Neural cell (in vitro differentiated cells): Measurements from ENCODE around the gene NTF3.

Source experiments
- CTCF ChIP-seq: fragments of 450-650 bp; IDR thresholded peaks from 2 replicates; pipeline ENCODE4 v1.5.1; 2014; ENCODE audit warnings: antibody characterized with exemption, mild to moderate bottlenecking, moderate library complexity; ENCODE audit not compliant: poor library complexity, severe bottlenecking
- EP300 ChIP-seq: fragments of 450-650 bp; conservative IDR thresholded peaks from 2 replicates; pipeline ENCODE4 v1.6.1; 2014; ENCODE audit warnings: antibody characterized with exemption, mild to moderate bottlenecking, moderate library complexity; ENCODE audit not compliant: poor library complexity, severe bottlenecking
- POLR2AphosphoS5 ChIP-seq: IDR thresholded peaks from 2 replicates; pipeline ENCODE4 v1.6.1; 2012
- RAD21 ChIP-seq: fragments of 450-650 bp; conservative IDR thresholded peaks from 2 replicates; pipeline ENCODE4 v1.6.1; 2014; ENCODE audit warnings: antibody characterized with exemption, mild to moderate bottlenecking, moderate library complexity

- TF ChIP-seq CTCF (no peak), EP300 (no peak), POLR2AphosphoS5 (no peak), RAD21 (no peak)
These were observed 3.0 kb downstream of the NTF3 start for GRCh38 chr12:5434647-5435560.
